K562 (cell line): ENCODE measurements around the gene ANKRD12. TPM values are rescaled to one million over a fixed set of nuclear protein-coding genes. Genes with fewer than 3 reads are reported as not detected.

ENCODE experiments used
- ATAC-seq: fragments of 200-7000 bp; cut with Tn5 transposase; 3 replicates; pipeline ENCODE4 v1.9.1; 2020; ENCODE audit warnings: moderate library complexity
- BruUV-seq: library from RNA; stranded (reverse); fragments of 400-500 nt; replicated peaks from 2 replicates; lab custom pipeline; 2021; lab: Mats Ljungman, UMichigan
- CTCF ChIA-PET: fragments of 300-600 bp; formaldehyde crosslinking; extraction: SDS; loops from one replicate; lab custom pipeline; 2021; ENCODE audit warnings: low intra/inter-chr PET ratio; lab: Yijun Ruan, JAX
- POLR2A ChIA-PET: fragments of 300-600, 350-650 bp; sonication (Branson Sonifier 250); formaldehyde crosslinking; extraction: SDS; loops from one replicate; lab custom pipeline; 2021; ENCODE audit warnings: antibody characterized with exemption, inconsistent platforms; lab: Yijun Ruan, JAX
- DNase-seq, 4 experiments: peaks; one replicate each; pipeline versions ENCODE4 v3.0.0 to v3.0.0-alpha.2; 2011 to 2018; ENCODE audit warnings: low spot score in 3 of 4, mixed read lengths in 3 of 4; ENCODE audit errors: extremely low read depth in 1 of 4
- FAIRE-seq: peaks from 2 replicates; lab custom pipeline; 2011; peaks lifted over from hg19 to GRCh38; lab: Jason Lieb, UNC
- H2AFZ ChIP-seq: 2 replicates; pipeline ENCODE4 v1.6.0; 2011; ENCODE audit warnings: low read depth, low read length, control low read depth, inconsistent platforms
- H3K27ac ChIP-seq: fragments of 200-600 bp; 3 replicates; pipeline ENCODE4 v1.8.0; 2011; ENCODE audit warnings: low read depth, mild to moderate bottlenecking, control low read depth, inconsistent platforms, low read length, moderate library complexity, mixed read lengths; ENCODE audit errors: extremely low read depth
- H3K27me3 ChIP-seq, 2 experiments: fragments of 300-600 bp in 1 of 2; 2 replicates in 1 of 2; 3 replicates in 1 of 2; pipeline versions ENCODE4 v1.6.0 to v1.8.0; 2011; ENCODE audit warnings: inconsistent platforms in 2 of 2, low read length in 2 of 2, mild to moderate bottlenecking in 1 of 2, mixed read lengths in 1 of 2, moderate library complexity in 1 of 2; ENCODE audit not compliant: control insufficient read depth in 2 of 2, insufficient read depth in 2 of 2
- H3K36me3 ChIP-seq: fragments of 300-600 bp; 3 replicates; pipeline ENCODE4 v1.8.0; 2011; ENCODE audit warnings: mild to moderate bottlenecking, low read length, inconsistent platforms; ENCODE audit not compliant: control insufficient read depth, insufficient read depth
- H3K4me1 ChIP-seq, 2 experiments: fragments of 200-600 bp in 1 of 2; replicated peaks in 1 of 2; 2 replicates in 1 of 2; 3 replicates in 1 of 2; pipeline versions ENCODE4 v1.5.1 to v1.8.0; 2011; ENCODE audit warnings: inconsistent platforms in 2 of 2, low read length in 2 of 2, mild to moderate bottlenecking in 1 of 2, mixed read lengths in 1 of 2, moderate library complexity in 1 of 2; ENCODE audit not compliant: control insufficient read depth in 2 of 2, insufficient read depth in 2 of 2
- H3K4me2 ChIP-seq: 2 replicates; pipeline ENCODE4 v1.6.1; 2011; ENCODE audit warnings: low read length, control low read depth, inconsistent platforms, mixed read lengths; ENCODE audit not compliant: insufficient read depth
- H3K4me3 ChIP-seq: fragments of 200-600 bp; sonication (generic), shearing (Covaris generic); 2 replicates; pipeline ENCODE4 v1.5.1; 2016; ENCODE audit warnings: control low read depth, inconsistent platforms
- H3K79me2 ChIP-seq: fragments of 200-600 bp; 3 replicates; pipeline ENCODE4 v1.8.0; 2011; ENCODE audit warnings: low read length, inconsistent platforms; ENCODE audit not compliant: control insufficient read depth, insufficient read depth
- H3K9ac ChIP-seq, 2 experiments: 2 replicates each; pipeline versions ENCODE4 v1.6.0 to v1.6.1; 2011; ENCODE audit warnings: low read depth in 2 of 2, low read length in 2 of 2, control low read depth in 1 of 2, inconsistent platforms in 1 of 2, mild to moderate bottlenecking in 1 of 2, mixed read lengths in 1 of 2; ENCODE audit not compliant: insufficient read depth in 1 of 2
- H3K9me1 ChIP-seq: one replicate; pipeline ENCODE4 v1.6.0; 2011; ENCODE audit warnings: inconsistent platforms, mild to moderate bottlenecking, low read length, moderate library complexity; ENCODE audit not compliant: control insufficient read depth, insufficient read depth
- H3K9me3 ChIP-seq: replicated peaks from 2 replicates; pipeline ENCODE4 v1.5.1; 2011; ENCODE audit warnings: low read depth, low read length, inconsistent platforms; ENCODE audit not compliant: control insufficient read depth, insufficient read depth
- H4K20me1 ChIP-seq: replicated peaks from 2 replicates; pipeline ENCODE4 v1.6.1; 2011; ENCODE audit warnings: low read length, inconsistent platforms, mixed read lengths; ENCODE audit not compliant: control insufficient read depth, insufficient read depth
- BCL6 ChIP-seq: fragments of 250-450 bp; sonication (Bioruptor Pico); IDR thresholded peaks from 2 replicates; pipeline ENCODE4 v1.4.0; 2020
- EWSR1 ChIP-seq: fragments of 450-650 bp; IDR thresholded peaks from 2 replicates; pipeline ENCODE4 v1.6.1; 2018; ENCODE audit warnings: borderline replicate concordance, mild to moderate bottlenecking, low read depth, moderate library complexity; ENCODE audit not compliant: partially characterized antibody
- JUND ChIP-seq, 2 experiments: IDR thresholded peaks; 2 replicates in 1 of 2; 3 replicates in 1 of 2; pipeline ENCODE4 v1.6.1; 2011; ENCODE audit warnings: borderline replicate concordance in 2 of 2, low read depth in 2 of 2, low read length in 2 of 2, improper control_type of control experiment in 1 of 2, missing biosample characterization in 1 of 2, missing genetic modification characterization in 1 of 2, missing genetic modification reagents in 1 of 2
- KDM4B ChIP-seq, 2 experiments: fragments of 450-650 bp in 1 of 2; sonication (generic) in 1 of 2; IDR thresholded peaks; 2 replicates each; pipeline ENCODE4 v1.6.1; 2016 to 2017; ENCODE audit warnings: borderline replicate concordance in 2 of 2, antibody characterized with exemption in 1 of 2, low read depth in 1 of 2, mild to moderate bottlenecking in 1 of 2
- KHSRP ChIP-seq: fragments of 450-650 bp; IDR thresholded peaks from 2 replicates; pipeline ENCODE4 v1.6.1; 2017
- PREB ChIP-seq: sonication (generic); formaldehyde crosslinking; IDR thresholded peaks from 2 replicates; pipeline ENCODE4 v1.8.1; 2023; ENCODE audit warnings: mild to moderate bottlenecking, missing genetic modification reagents
- U2AF1 ChIP-seq: fragments of 200-400 bp; formaldehyde crosslinking; optimal IDR thresholded peaks from 2 replicates; pipeline ENCODE3; 2017; ENCODE audit warnings: mild to moderate bottlenecking, low read depth, low read length, moderate library complexity
- ZNF217 ChIP-seq: sonication (generic); formaldehyde crosslinking; IDR thresholded peaks from 2 replicates; pipeline ENCODE4 v1.8.0; 2022; ENCODE audit warnings: mild to moderate bottlenecking, missing genetic modification reagents
- ZNF644 ChIP-seq: fragments of 200-800 bp; sonication (Bioruptor generic); IDR thresholded peaks from 2 replicates; pipeline ENCODE4 v1.6.1; 2016; ENCODE audit warnings: low read depth, missing genetic modification characterization, missing compliant biosample characterization
- WGBS: fragments of 100-300 bp; shearing (Covaris generic); methylation state at CpG from one replicate; pipeline ENCODE4 v1.1.6; 2016; ENCODE audit warnings: low coverage, mixed read lengths; ENCODE audit not compliant: insufficient coverage; ENCODE audit errors: missing lambda C conversion rate; 5-methylcytosine and 5-hydroxymethylcytosine counted together
- in situ Hi-C: fragments of 300-500 bp; cut with MboI; formaldehyde crosslinking; loops from 4 replicates; pipeline ENCODE4 v1.15.0; 2018; ENCODE audit warnings: inconsistent platforms, mixed read lengths
- intact Hi-C: fragments of 100-400 bp; cut with micrococcal nuclease; formaldehyde crosslinking; loops from 2 replicates; pipeline ENCODE4 v1.14.2; 2022
- polyA plus RNA-seq, 8 experiments: library from polyadenylated mRNA; depleted of rRNA in 4 of 8; stranded (reverse) in 5 of 8; unstranded in 3 of 8; fragments of >200 nt; fragmentation: Nextera tagmentation in 2 of 8; fragmentation: Illumina TruSeq in 1 of 8; extraction: Ambion mirVana in 2 of 8; extraction: Trizol in 1 of 8; gene quantifications; 2 replicates each; pipeline versions ENCODE4 v1.2.1 to v1.2.3, GENCODE V29; 2011 to 2014; ENCODE audit warnings: inconsistent platforms in 1 of 8, missing spikeins in 1 of 8
- total RNA-seq, 7 experiments: library from RNA; depleted of rRNA in 6 of 7; stranded (reverse); fragments of >200 nt in 6 of 7; fragmentation: Illumina TruSeq in 2 of 7; extraction: Trizol in 2 of 7; gene quantifications; 2 replicates each; pipeline versions ENCODE4 v1.2.1 to v1.2.3, GENCODE V29; 2011 to 2021; ENCODE audit warnings: low replicate concordance in 1 of 7
- TF ChIP-seq, protein P1 (sequence below): fragments of 200-800 bp; sonication (Bioruptor generic); IDR thresholded peaks from 2 replicates; pipeline ENCODE4 v1.6.1; 2017; ENCODE audit warnings: missing genetic modification characterization, missing compliant biosample characterization
- TF ChIP-seq, protein P2 (sequence below), 2 experiments: IDR thresholded peaks; 2 replicates each; pipeline ENCODE4 v1.6.1; 2012; ENCODE audit warnings: improper control_type of control experiment in 2 of 2, low read depth in 2 of 2, low read length in 2 of 2, borderline replicate concordance in 1 of 2

Gene ANKRD12
- total and polyA plus RNA-seq, 9 of the 15 experiments (the other 6 are each of a cell fraction or from before 2014, with no cell fraction given): 6.6 to 28.2 (median 16.0) TPM

DNA sequence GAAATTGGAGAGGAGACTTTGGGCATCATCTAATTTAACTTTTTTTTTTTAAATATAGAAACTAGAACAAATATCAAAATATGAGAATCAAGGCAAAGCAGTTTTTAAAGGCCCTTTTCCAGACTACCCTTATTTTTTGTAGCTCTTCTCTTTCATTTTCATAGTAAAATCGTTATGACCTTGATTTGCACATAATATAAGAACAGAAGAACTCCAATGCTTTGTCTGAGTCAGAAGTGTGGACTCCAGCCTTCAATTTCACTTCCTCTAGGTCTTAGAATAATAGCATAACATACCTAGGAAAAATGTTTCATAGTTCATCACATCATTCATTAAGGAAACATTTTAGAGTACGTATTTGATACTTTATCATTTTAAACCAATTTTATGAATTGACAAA lies 74.4 kb downstream of the ANKRD12 start:
- Histone ChIP-seq H3K9me1 (no peaks in the 10 kb centered on the region), H4K20me1 (no peaks in the 10 kb centered on the region), H3K36me3 (peaks cover 57% of the 10 kb centered on the region), H3K4me2 (no peak overlapping the region), H3K4me1 (no peaks in the 10 kb centered on the region), H3K4me3 (no peak overlapping the region), H3K79me2 (no peaks in the 10 kb centered on the region), H3K9ac (no peak overlapping the region), H2AFZ (no peak overlapping the region), H3K27me3 (no peaks in the 10 kb centered on the region), H3K27ac (no peak overlapping the region), H3K9me3 (no peaks in the 10 kb centered on the region)
- ATAC-seq (no peak), DNase-seq (no peak), FAIRE-seq (no peak)
- ChIA-PET POLR2A (no interaction called here), CTCF (no interaction called here)
- 54% methylated on average over 2 of the region's 2 CpGs for WGBS
- TF ChIP-seq U2AF1 (no peak), ZNF644 (tag) (no peak), BCL6 (CRISPR knock-in tag) (no peak), ZNF217 (no peak), KHSRP (no peak), JUND (IDR thresholded peaks at IDR 0.05; ENCODE audit: borderline replicate concordance, low read depth, low read length) (no peak), JUND (tag; IDR thresholded peaks at IDR 0.05; ENCODE audit: borderline replicate concordance, low read depth, low read length) (no peak)
- BruUV-seq: no TSS peak
- in situ Hi-C loops: no loop called here
- intact Hi-C loops: no loop called here

DNA sequence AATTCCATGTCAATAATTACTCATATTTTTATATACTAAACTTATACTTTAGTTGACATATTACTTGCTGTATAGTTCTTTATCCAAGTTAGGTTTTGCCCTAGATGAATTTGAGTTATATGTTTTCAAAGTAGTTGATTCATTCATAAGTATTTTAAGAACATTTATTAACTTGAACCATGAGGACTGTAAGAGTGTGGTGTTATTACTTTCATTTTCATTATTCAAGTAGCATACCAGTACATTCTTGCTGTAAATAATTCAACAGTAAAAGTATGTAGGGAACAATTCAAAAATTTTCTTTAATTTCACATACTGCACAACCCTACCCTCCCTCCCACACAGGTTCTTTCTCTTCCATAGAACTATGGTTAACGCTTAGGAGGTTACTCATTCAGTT lies 75.4 kb downstream of the ANKRD12 start:
- intact Hi-C loops (no loop called here), in situ Hi-C loops (no loop called here)
- Histone ChIP-seq H3K27me3 (no peaks in the 10 kb centered on the region), H3K9me3 (no peaks in the 10 kb centered on the region), H3K4me1 (no peaks in the 10 kb centered on the region), H3K27ac (no peak overlapping the region), H3K4me3 (no peak overlapping the region), H3K36me3 (peaks cover 67% of the 10 kb centered on the region), H3K79me2 (no peaks in the 10 kb centered on the region), H3K9ac (no peak overlapping the region), H3K4me2 (no peak overlapping the region), H2AFZ (no peak overlapping the region), H3K9me1 (no peaks in the 10 kb centered on the region), H4K20me1 (no peaks in the 10 kb centered on the region)
- POLR2A ChIA-PET: no interaction called here
- no TSS peak for BruUV-seq
- CTCF ChIA-PET: no interaction called here
- 94% methylated on average over 1 of the region's 1 CpG for WGBS
- ATAC-seq (no peak), FAIRE-seq (no peak), DNase-seq (no peak)
- TF ChIP-seq, protein P1, sequence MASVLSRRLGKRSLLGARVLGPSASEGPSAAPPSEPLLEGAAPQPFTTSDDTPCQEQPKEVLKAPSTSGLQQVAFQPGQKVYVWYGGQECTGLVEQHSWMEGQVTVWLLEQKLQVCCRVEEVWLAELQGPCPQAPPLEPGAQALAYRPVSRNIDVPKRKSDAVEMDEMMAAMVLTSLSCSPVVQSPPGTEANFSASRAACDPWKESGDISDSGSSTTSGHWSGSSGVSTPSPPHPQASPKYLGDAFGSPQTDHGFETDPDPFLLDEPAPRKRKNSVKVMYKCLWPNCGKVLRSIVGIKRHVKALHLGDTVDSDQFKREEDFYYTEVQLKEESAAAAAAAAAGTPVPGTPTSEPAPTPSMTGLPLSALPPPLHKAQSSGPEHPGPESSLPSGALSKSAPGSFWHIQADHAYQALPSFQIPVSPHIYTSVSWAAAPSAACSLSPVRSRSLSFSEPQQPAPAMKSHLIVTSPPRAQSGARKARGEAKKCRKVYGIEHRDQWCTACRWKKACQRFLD (CRISPR knock-in tag): no peak
- no peak for TF ChIP-seq PREB (CRISPR knock-in tag)
- TF ChIP-seq KDM4B (IDR thresholded peaks at IDR 0.05; ENCODE audit: borderline replicate concordance in 2 of 2, low read depth in 1 of 2): no peak
- TF ChIP-seq ZNF644 (tag): no peak
- TF ChIP-seq EWSR1: no peak
- TF ChIP-seq, protein P2, sequence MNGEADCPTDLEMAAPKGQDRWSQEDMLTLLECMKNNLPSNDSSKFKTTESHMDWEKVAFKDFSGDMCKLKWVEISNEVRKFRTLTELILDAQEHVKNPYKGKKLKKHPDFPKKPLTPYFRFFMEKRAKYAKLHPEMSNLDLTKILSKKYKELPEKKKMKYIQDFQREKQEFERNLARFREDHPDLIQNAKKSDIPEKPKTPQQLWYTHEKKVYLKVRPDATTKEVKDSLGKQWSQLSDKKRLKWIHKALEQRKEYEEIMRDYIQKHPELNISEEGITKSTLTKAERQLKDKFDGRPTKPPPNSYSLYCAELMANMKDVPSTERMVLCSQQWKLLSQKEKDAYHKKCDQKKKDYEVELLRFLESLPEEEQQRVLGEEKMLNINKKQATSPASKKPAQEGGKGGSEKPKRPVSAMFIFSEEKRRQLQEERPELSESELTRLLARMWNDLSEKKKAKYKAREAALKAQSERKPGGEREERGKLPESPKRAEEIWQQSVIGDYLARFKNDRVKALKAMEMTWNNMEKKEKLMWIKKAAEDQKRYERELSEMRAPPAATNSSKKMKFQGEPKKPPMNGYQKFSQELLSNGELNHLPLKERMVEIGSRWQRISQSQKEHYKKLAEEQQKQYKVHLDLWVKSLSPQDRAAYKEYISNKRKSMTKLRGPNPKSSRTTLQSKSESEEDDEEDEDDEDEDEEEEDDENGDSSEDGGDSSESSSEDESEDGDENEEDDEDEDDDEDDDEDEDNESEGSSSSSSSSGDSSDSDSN (IDR thresholded peaks at IDR 0.05; ENCODE audit: borderline replicate concordance in 1 of 2, low read depth in 2 of 2, low read length in 2 of 2): no peak
